Neural progenitor cell (in vitro differentiated cells): ENCODE results near the gene CACNG3. TPM values are rescaled to one million over a fixed set of nuclear protein-coding genes. Genes with fewer than 3 reads are reported as not detected.

Source experiments
- DNase-seq: peaks from one replicate; pipeline ENCODE4 v3.0.0-alpha.2; 2016; ENCODE audit warnings: low spot score
- H2AFZ ChIP-seq: fragments of 200-600 bp; sonication (generic); replicated peaks from 2 replicates; pipeline ENCODE4 v1.6.1; 2016; ENCODE audit warnings: antibody characterized with exemption
- H3F3A ChIP-seq: fragments of 200-600 bp; sonication (generic); 2 replicates; pipeline ENCODE4 v1.6.1; 2016; ENCODE audit warnings: antibody characterized with exemption, low read depth
- H3K27ac ChIP-seq: fragments of 200-600 bp; sonication (generic); 2 replicates; pipeline ENCODE4 v1.5.1; 2016; ENCODE audit warnings: mild to moderate bottlenecking
- H3K27me3 ChIP-seq: fragments of 200-600 bp; sonication (generic); 2 replicates; pipeline ENCODE4 v1.6.1; 2016; ENCODE audit warnings: mild to moderate bottlenecking, moderate library complexity
- H3K36me3 ChIP-seq: fragments of 200-600 bp; sonication (generic); 2 replicates; pipeline ENCODE4 v1.5.1; 2016
- H3K4me1 ChIP-seq: fragments of 200-600 bp; sonication (generic); 2 replicates; pipeline ENCODE4 v1.6.1; 2016; ENCODE audit warnings: mixed run types
- H3K4me2 ChIP-seq: fragments of 200-600 bp; sonication (generic); 2 replicates; pipeline ENCODE4 v1.6.1; 2016
- H3K4me3 ChIP-seq: fragments of 200-600 bp; sonication (generic); 2 replicates; pipeline ENCODE4 v1.5.1; 2016
- H3K79me2 ChIP-seq: fragments of 200-600 bp; sonication (generic); 2 replicates; pipeline ENCODE4 v1.6.1; 2016; ENCODE audit warnings: low read depth
- H3K9ac ChIP-seq: fragments of 200-600 bp; sonication (generic); 2 replicates; pipeline ENCODE4 v1.6.1; 2016
- H3K9me3 ChIP-seq: fragments of 200-600 bp; sonication (generic); 2 replicates; pipeline ENCODE4 v1.5.1; 2016; ENCODE audit warnings: low read depth
- H4K20me1 ChIP-seq: fragments of 200-600 bp; sonication (generic); 2 replicates; pipeline ENCODE4 v1.6.1; 2016; ENCODE audit warnings: low read depth
- H3K27ac Mint-ChIP-seq: 3 replicates; pipeline ENCODE4 v1.8.0; 2021; ENCODE audit warnings: mixed read lengths
- H3K27me3 Mint-ChIP-seq: 2 replicates; pipeline ENCODE4 v1.8.0; 2022; ENCODE audit warnings: low read depth, mild to moderate bottlenecking, inconsistent platforms, moderate library complexity, mixed read lengths; ENCODE audit not compliant: insufficient read depth
- H3K36me3 Mint-ChIP-seq: 3 replicates; pipeline ENCODE4 v1.8.0; 2021; ENCODE audit warnings: mixed read lengths
- H3K4me1 Mint-ChIP-seq: 3 replicates; pipeline ENCODE4 v1.8.0; 2021; ENCODE audit warnings: mixed read lengths
- H3K4me3 Mint-ChIP-seq: 3 replicates; pipeline ENCODE4 v1.8.0; 2021; ENCODE audit warnings: mild to moderate bottlenecking, moderate library complexity, mixed read lengths
- H3K9me3 Mint-ChIP-seq: 3 replicates; pipeline ENCODE4 v1.8.0; 2020; ENCODE audit warnings: mixed read lengths
- EZH2 ChIP-seq: fragments of 200-600 bp; sonication (generic); IDR thresholded peaks from 2 replicates; pipeline ENCODE4 v1.6.1; 2017; ENCODE audit warnings: antibody characterized with exemption, mild to moderate bottlenecking, moderate library complexity
- EZH2phosphoT487 ChIP-seq: fragments of 200-600 bp; sonication (generic); IDR thresholded peaks from 2 replicates; pipeline ENCODE4 v1.6.1; 2017; ENCODE audit warnings: antibody characterized with exemption
- total RNA-seq: library from RNA; depleted of rRNA; stranded (reverse); fragments of >200 nt; gene quantifications from 2 replicates; pipeline ENCODE4 v1.2.3, GENCODE V29; 2015; ENCODE audit warnings: low replicate concordance
- TF ChIP-seq, protein P1 (sequence below): fragments of 200-600 bp; sonication (generic); IDR thresholded peaks from 2 replicates; pipeline ENCODE4 v1.5.1; 2017; ENCODE audit warnings: antibody characterized with exemption, mild to moderate bottlenecking

The CACNG3 gene
- total RNA-seq, 1 donor from 2014 or later, result not detected

DNA sequence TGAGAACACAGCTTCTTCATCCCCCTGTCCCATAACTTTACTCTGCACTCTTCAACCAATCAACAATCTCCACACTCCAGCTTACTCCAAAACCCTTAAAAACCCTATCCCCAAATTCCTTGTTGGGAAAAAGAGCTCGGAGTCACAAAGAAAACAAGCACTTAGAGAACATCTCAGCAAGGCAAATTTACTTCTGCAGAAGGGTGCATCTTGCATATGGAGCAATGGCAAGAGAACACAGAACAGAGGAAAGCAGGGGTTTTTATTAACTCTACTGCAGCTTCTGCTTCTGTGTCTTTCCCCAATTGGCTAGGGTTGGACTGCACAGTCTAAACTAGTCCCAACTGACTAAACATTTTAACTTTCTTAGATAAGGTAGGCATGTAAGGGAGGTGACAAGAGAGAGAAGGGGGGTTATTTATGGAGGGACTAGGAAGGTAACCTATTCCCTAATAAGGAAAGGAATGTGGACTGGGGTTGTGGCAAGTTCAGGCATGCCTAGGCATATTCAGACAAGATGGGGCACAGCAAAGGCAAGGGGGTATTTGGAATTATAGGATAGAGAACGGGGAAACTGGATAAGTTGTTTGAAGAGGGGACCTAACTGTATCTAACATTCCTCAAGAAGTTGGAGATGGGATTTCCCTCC is 125.5 kb downstream of the CACNG3 start:
- Histone ChIP-seq H3F3A (peaks cover 24% of the 10 kb centered on the region), H3K27me3 (peaks cover 67% of the 10 kb centered on the region), H3K9me3 (peaks cover 7% of the 10 kb centered on the region), H3K9ac (no peak overlapping the region), H3K4me1 (peaks cover 15% of the 10 kb centered on the region), H3K4me2 (no peak overlapping the region), H3K36me3 (no peaks in the 10 kb centered on the region), H3K27ac (no peak overlapping the region), H3K4me3 (no peak overlapping the region), H3K79me2 (no peaks in the 10 kb centered on the region), H4K20me1 (peaks cover 7% of the 10 kb centered on the region), H2AFZ (no peak overlapping the region)
- Mint-ChIP-seq H3K4me1 (peaks cover 9% of the 10 kb centered on the region), H3K4me3 (no peak overlapping the region), H3K36me3 (no peaks in the 10 kb centered on the region), H3K27ac (no peak overlapping the region), H3K9me3 (peaks cover 28% of the 10 kb centered on the region), H3K27me3 (peaks cover 15% of the 10 kb centered on the region)
- DNase-seq, result no peak
- TF ChIP-seq EZH2, result no peak
- TF ChIP-seq, protein P1, sequence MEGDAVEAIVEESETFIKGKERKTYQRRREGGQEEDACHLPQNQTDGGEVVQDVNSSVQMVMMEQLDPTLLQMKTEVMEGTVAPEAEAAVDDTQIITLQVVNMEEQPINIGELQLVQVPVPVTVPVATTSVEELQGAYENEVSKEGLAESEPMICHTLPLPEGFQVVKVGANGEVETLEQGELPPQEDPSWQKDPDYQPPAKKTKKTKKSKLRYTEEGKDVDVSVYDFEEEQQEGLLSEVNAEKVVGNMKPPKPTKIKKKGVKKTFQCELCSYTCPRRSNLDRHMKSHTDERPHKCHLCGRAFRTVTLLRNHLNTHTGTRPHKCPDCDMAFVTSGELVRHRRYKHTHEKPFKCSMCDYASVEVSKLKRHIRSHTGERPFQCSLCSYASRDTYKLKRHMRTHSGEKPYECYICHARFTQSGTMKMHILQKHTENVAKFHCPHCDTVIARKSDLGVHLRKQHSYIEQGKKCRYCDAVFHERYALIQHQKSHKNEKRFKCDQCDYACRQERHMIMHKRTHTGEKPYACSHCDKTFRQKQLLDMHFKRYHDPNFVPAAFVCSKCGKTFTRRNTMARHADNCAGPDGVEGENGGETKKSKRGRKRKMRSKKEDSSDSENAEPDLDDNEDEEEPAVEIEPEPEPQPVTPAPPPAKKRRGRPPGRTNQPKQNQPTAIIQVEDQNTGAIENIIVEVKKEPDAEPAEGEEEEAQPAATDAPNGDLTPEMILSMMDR, result no peak

DNA sequence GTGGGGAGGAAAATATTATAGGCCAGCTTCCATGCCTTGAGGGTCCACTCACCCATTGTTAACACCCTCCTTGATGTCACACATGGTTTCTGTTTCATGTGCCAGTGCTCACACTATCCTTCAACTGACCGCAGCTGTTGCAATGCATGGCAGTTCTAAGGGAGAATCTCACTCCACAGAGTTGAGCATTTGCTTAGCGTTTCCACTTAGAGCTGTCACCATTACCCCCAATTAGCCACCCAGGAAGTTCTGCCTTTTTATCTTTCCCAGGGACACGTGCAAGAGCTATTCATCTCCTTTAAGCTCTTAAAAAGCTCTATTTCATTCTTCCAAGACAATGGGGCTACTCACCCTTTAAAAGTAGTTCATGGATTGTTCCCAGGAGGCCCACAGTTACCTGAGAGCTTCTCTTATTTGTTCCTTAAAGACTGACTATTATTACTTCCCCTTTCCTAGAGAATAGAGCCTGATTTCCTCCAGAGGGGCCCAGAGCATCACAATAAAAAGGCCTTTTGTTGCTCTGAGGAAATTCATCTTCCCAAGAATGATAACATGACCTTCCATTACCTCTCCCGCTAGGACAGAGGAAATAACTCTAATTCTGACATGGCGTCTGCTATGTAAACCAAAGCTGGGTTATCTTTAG is 126.8 kb downstream of the CACNG3 start:
- H3K9me3 Mint-ChIP-seq, result peaks cover 21% of the 10 kb centered on the region
- peaks cover 17% of the 10 kb centered on the region for H3K27me3 Mint-ChIP-seq
- TF ChIP-seq EZH2, result no peak
- peak; percentile 98 for TF ChIP-seq EZH2phosphoT487
- TF ChIP-seq, protein P1, result no peak

DNA sequence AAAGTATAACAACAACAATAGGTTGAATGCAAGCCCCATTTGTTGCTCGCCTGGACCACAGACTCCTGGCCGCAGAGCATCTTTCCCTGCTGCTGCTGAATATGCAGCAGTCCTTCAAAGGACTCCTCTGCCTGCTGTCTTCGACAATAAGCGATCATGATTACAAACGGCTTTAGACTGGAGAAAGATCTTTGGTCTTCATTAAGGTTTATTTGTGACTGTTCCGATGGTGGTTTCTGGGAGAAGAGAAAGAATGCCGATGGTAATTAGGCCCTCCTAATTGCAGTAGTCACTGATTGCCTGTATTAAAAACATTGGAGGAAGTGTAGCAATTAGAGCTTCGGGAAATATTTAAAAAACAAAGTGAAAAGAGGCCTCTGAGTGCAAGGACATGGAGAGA is 138.2 kb downstream of the CACNG3 start:
- peak; percentile 15 for DNase-seq
- Histone ChIP-seq H3K4me1 (peaks cover 9% of the 10 kb centered on the region), H3K9ac (no peak overlapping the region), H3K79me2 (no peaks in the 10 kb centered on the region), H3K27ac (no peak overlapping the region), H3K27me3 (no peaks in the 10 kb centered on the region), H4K20me1 (no peaks in the 10 kb centered on the region), H3K4me3 (no peak overlapping the region), H2AFZ (no peak overlapping the region), H3K36me3 (no peaks in the 10 kb centered on the region), H3K4me2 (no peak overlapping the region), H3F3A (peaks cover 8% of the 10 kb centered on the region), H3K9me3 (no peaks in the 10 kb centered on the region)
- H3K4me3 Mint-ChIP-seq, result no peak overlapping the region
- peaks cover 14% of the 10 kb centered on the region for H3K27me3 Mint-ChIP-seq
- no peaks in the 10 kb centered on the region for H3K36me3 Mint-ChIP-seq
- peaks cover 7% of the 10 kb centered on the region for H3K4me1 Mint-ChIP-seq
- H3K27ac Mint-ChIP-seq, result no peak overlapping the region
- no peaks in the 10 kb centered on the region for H3K9me3 Mint-ChIP-seq
- TF ChIP-seq, protein P1, result no peak
- no peak for TF ChIP-seq EZH2
- TF ChIP-seq EZH2phosphoT487, result no peak

More for the DNA sequence above, 126.8 kb downstream of the CACNG3 start:
- Histone ChIP-seq H3K9me3 (peaks cover 4% of the 10 kb centered on the region), H3K9ac (no peak overlapping the region), H3K79me2 (no peaks in the 10 kb centered on the region), H3K4me2 (peak overlapping the region; percentile 62), H3K36me3 (no peaks in the 10 kb centered on the region), H3K27me3 (peaks cover 76% of the 10 kb centered on the region), H4K20me1 (peaks cover 7% of the 10 kb centered on the region), H3K4me3 (no peak overlapping the region), H3F3A (peaks cover 24% of the 10 kb centered on the region), H3K4me1 (peaks cover 15% of the 10 kb centered on the region), H2AFZ (no peak overlapping the region), H3K27ac (no peak overlapping the region)
- peak; percentile 83 for DNase-seq
- H3K27ac Mint-ChIP-seq, result no peak overlapping the region
- H3K36me3 Mint-ChIP-seq, result no peaks in the 10 kb centered on the region
- H3K4me3 Mint-ChIP-seq, result no peak overlapping the region
- peaks cover 9% of the 10 kb centered on the region for H3K4me1 Mint-ChIP-seq
